HG02970 (cell line): ENCODE results near the gene SLC28A3.
"Not testable (repeated sequence)": the region's sequence is repeated elsewhere in the genome, so short reads cannot be mapped to it uniquely, and the experiment has no call there.

ENCODE experiments used
- ATAC-seq: cut with Tn5 transposase; IDR thresholded peaks from one replicate; pipeline ENCODE4 v1.9.1; 2021; ENCODE audit warnings: mild to moderate bottlenecking, moderate library complexity, moderate number of reproducible peaks; ENCODE audit not compliant: unreplicated experiment, low FRiP score

Gene SLC28A3

GRCh38 chr9:84340535-84340934 is at the start of gene SLC28A3:
SLC28A3 (minus strand) TSS chr9:84340758; CDS start chr9:84340633, 125 bp downstream.
- ATAC-seq, result no peak

GRCh38 chr9:84390254-84390653 is 49.7 kb upstream of the SLC28A3 start:
- ATAC-seq, result not testable (repeated sequence)

GRCh38 chr9:84387821-84388220 is 47.3 kb upstream of the SLC28A3 start:
- no peak for ATAC-seq

GRCh38 chr9:84386753-84387152 is 46.2 kb upstream of the SLC28A3 start:
- no peak for ATAC-seq

- no peak for ATAC-seq
These were observed 45.0 kb upstream of the SLC28A3 start for GRCh38 chr9:84385386-84386040.

GRCh38 chr9:84384617-84385016 is 44.1 kb upstream of the SLC28A3 start:
- ATAC-seq, result no peak

GRCh38 chr9:84383178-84383577 is 42.6 kb upstream of the SLC28A3 start:
- ATAC-seq, result no peak

- ATAC-seq, result no peak
These were observed 42.2 kb upstream of the SLC28A3 start for GRCh38 chr9:84382720-84383119.

- no peak for ATAC-seq
These were observed 41.0 kb upstream of the SLC28A3 start for GRCh38 chr9:84381508-84381907.

GRCh38 chr9:84379740-84380139 is 39.2 kb upstream of the SLC28A3 start:
- ATAC-seq, result no peak

- no peak for ATAC-seq
These were observed 35.4 kb upstream of the SLC28A3 start for GRCh38 chr9:84375954-84376353.

GRCh38 chr9:84374516-84374915 is 34.0 kb upstream of the SLC28A3 start:
- ATAC-seq, result no peak

- ATAC-seq, result no peak
These were observed 33.5 kb upstream of the SLC28A3 start for GRCh38 chr9:84374013-84374412.

GRCh38 chr9:84371737-84372136 is 31.2 kb upstream of the SLC28A3 start:
- no peak for ATAC-seq

GRCh38 chr9:84368601-84369000 is 28.0 kb upstream of the SLC28A3 start:
- ATAC-seq, result no peak

GRCh38 chr9:84367726-84368125 is 27.2 kb upstream of the SLC28A3 start:
- ATAC-seq, result not testable (repeated sequence)

GRCh38 chr9:84366683-84367082 is 26.1 kb upstream of the SLC28A3 start:
- no peak for ATAC-seq

- not testable (repeated sequence) for ATAC-seq
These were observed 24.4 kb upstream of the SLC28A3 start for GRCh38 chr9:84364894-84365490.

GRCh38 chr9:84361645-84362044 is 21.1 kb upstream of the SLC28A3 start:
- no peak for ATAC-seq

- no peak for ATAC-seq
These were observed 16.7 kb upstream of the SLC28A3 start for GRCh38 chr9:84357275-84357674.

GRCh38 chr9:84354035-84354434 is 13.5 kb upstream of the SLC28A3 start:
- ATAC-seq, result no peak

GRCh38 chr9:84349671-84350070 is 9.1 kb upstream of the SLC28A3 start:
- ATAC-seq, result no peak
